ENCODE measurements around the gene JAML. TPM values are rescaled to one million over a fixed set of nuclear protein-coding genes. Genes with fewer than 3 reads are reported as not detected.

The JAML gene
- total and polyA plus RNA-seq, 2 of the 4 experiments (the other 2 are of a cell fraction): not detected

DNA sequence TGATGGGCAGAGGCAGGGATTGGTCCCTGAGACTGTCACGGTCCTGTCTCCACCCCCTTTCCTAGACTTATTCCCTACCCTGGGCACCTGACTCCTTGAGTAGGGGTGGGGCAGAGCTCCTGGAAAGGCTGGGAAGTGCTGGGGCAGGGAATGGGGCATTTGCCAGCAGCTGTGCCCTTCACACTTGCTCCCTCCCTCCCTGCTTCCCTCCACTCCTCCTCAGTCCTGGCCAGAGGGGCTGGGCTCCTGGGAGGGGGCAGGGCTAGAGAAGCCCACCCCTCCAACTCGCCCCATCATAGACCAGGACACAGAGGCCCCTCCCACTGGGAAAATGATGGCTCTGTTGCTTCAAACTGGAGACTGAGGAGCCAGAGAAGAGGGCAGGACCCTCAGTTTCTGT lies 59.9 kb downstream of the JAML start:
- no CpG with 5 or more reads among the region's 2 CpGs for WGBS, 2 experiments (ENCODE audit: extremely low coverage in 2 of 2, insufficient read length in 1 of 2)
- Histone ChIP-seq H3K4me1 (ENCODE audit: control insufficient read depth, insufficient read depth, low read length) (no peaks in the 10 kb centered on the region), H3K18ac (ENCODE audit: low read depth, low read length) (no peak overlapping the region), H2AFZ (replicated peaks; ENCODE audit: low read length, poor library complexity) (no peak overlapping the region), H3K9ac (ENCODE audit: low read depth, low read length) (no peak overlapping the region), H4K5ac (ENCODE audit: low read depth, low read length) (no peak overlapping the region), H3K9me1 (ENCODE audit: insufficient read depth, low read length) (no peaks in the 10 kb centered on the region), H3K23ac (ENCODE audit: low read depth, low read length) (no peak overlapping the region), H3K4ac (ENCODE audit: low read depth, low read length) (no peak overlapping the region), H3K9me3 (ENCODE audit: control insufficient read depth, insufficient read depth, low read length) (no peaks in the 10 kb centered on the region), H4K91ac (ENCODE audit: insufficient read depth, low read depth, low read length) (no peak overlapping the region), H3K14ac (replicated peaks; ENCODE audit: low read depth, low read length) (no peak overlapping the region), H3K27ac (ENCODE audit: insufficient read depth, low read length) (no peak overlapping the region), H3K4me3 (ENCODE audit: insufficient read depth, low read depth, low read length) (no peak overlapping the region), H2BK20ac (ENCODE audit: low read depth, low read length) (no peak overlapping the region), H4K20me1 (ENCODE audit: insufficient read depth, low read length) (no peaks in the 10 kb centered on the region), H2BK5ac (ENCODE audit: low read depth, low read length, poor library complexity, severe bottlenecking) (no peak overlapping the region), H2BK120ac (ENCODE audit: low read depth, low read length) (no peak overlapping the region), H3K4me2 (ENCODE audit: low read depth, low read length) (no peak overlapping the region), H3K27me3 (ENCODE audit: control insufficient read depth, insufficient read depth, low read length) (peaks cover 29% of the 10 kb centered on the region), H3K79me1 (ENCODE audit: low read depth in 1 of 2, low read length in 2 of 2) (no peaks in the 10 kb centered on the region), H2AK9ac (replicated peaks; ENCODE audit: low read depth, low read length, poor library complexity) (no peak overlapping the region), H2BK15ac (ENCODE audit: low read depth, low read length) (no peak overlapping the region), H3K56ac (ENCODE audit: extremely low read depth, insufficient read depth, low read length) (no peak overlapping the region), H2AK5ac (ENCODE audit: low read depth, low read length) (no peak overlapping the region), H4K8ac (ENCODE audit: low read depth in 2 of 2, low read length in 2 of 2) (no peak overlapping the region), H3K36me3 (ENCODE audit: control insufficient read depth, insufficient read depth, low read length) (no peaks in the 10 kb centered on the region)
- TF ChIP-seq SMC3 (IDR thresholded peaks at IDR 0.05; ENCODE audit: low read depth, low read length): no peak
- TF ChIP-seq NFE2L2 (IDR thresholded peaks at IDR 0.05; ENCODE audit: low read depth, low read length): no peak
- TF ChIP-seq, protein P1, sequence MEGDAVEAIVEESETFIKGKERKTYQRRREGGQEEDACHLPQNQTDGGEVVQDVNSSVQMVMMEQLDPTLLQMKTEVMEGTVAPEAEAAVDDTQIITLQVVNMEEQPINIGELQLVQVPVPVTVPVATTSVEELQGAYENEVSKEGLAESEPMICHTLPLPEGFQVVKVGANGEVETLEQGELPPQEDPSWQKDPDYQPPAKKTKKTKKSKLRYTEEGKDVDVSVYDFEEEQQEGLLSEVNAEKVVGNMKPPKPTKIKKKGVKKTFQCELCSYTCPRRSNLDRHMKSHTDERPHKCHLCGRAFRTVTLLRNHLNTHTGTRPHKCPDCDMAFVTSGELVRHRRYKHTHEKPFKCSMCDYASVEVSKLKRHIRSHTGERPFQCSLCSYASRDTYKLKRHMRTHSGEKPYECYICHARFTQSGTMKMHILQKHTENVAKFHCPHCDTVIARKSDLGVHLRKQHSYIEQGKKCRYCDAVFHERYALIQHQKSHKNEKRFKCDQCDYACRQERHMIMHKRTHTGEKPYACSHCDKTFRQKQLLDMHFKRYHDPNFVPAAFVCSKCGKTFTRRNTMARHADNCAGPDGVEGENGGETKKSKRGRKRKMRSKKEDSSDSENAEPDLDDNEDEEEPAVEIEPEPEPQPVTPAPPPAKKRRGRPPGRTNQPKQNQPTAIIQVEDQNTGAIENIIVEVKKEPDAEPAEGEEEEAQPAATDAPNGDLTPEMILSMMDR (conservative IDR thresholded peaks at IDR 0.05; ENCODE audit: low read depth, low read length): no peak
- TF ChIP-seq, protein P2, sequence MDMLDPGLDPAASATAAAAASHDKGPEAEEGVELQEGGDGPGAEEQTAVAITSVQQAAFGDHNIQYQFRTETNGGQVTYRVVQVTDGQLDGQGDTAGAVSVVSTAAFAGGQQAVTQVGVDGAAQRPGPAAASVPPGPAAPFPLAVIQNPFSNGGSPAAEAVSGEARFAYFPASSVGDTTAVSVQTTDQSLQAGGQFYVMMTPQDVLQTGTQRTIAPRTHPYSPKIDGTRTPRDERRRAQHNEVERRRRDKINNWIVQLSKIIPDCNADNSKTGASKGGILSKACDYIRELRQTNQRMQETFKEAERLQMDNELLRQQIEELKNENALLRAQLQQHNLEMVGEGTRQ (IDR thresholded peaks at IDR 0.05; ENCODE audit: low read depth, low read length): no peak
- in situ Hi-C loops (cut with MboI; ENCODE audit: low sequenced_read_pairs): no loop called here
- DNase-seq (no peak), ATAC-seq (ENCODE audit: low read depth) (no peak)
- ChIA-PET CTCF (interaction anchor here (0.7 kb wide), 1 partner anchor 10 kb away, joined by 3 read pairs; no protein-coding TSS in a partner anchor), POLR2A (ENCODE audit: unreplicated experiment) (no interaction called here)
- BruUV-seq (replicated peaks): no TSS peak
- dilution Hi-C loops (cut with HindIII; ENCODE audit: low sequenced_read_pairs, unreplicated experiment): no loop called here
- intact Hi-C loops (cut with micrococcal nuclease): no loop called here
